ENCODE results near the gene CAPN9.

DNA sequence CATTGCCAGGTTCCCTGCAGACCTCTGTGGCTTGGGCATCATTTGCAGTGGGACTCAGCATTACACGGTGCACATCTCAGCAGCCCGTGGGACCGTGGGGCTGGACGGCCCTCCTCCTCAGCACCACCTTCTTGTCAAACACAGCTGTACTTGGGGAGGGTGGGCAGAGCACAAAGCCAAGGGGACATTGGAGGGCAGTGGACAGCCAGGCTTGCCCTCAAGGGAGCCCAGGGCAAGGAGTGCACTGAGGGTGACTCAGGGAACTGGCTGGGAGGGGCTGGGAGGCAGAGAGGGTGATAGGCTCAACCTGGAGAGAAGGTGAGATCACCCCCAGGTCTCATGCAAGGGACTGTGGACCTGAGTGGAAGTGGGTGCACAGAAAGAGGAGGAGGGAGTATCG lies 3.4 kb downstream of the CAPN9 start:
- TF ChIP-seq, protein P1, sequence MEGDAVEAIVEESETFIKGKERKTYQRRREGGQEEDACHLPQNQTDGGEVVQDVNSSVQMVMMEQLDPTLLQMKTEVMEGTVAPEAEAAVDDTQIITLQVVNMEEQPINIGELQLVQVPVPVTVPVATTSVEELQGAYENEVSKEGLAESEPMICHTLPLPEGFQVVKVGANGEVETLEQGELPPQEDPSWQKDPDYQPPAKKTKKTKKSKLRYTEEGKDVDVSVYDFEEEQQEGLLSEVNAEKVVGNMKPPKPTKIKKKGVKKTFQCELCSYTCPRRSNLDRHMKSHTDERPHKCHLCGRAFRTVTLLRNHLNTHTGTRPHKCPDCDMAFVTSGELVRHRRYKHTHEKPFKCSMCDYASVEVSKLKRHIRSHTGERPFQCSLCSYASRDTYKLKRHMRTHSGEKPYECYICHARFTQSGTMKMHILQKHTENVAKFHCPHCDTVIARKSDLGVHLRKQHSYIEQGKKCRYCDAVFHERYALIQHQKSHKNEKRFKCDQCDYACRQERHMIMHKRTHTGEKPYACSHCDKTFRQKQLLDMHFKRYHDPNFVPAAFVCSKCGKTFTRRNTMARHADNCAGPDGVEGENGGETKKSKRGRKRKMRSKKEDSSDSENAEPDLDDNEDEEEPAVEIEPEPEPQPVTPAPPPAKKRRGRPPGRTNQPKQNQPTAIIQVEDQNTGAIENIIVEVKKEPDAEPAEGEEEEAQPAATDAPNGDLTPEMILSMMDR (tag by site-specific recombination; IDR thresholded peaks at IDR 0.05), result no peak
- TF ChIP-seq HOXA7 (CRISPR knock-in tag; IDR thresholded peaks at IDR 0.05; ENCODE audit: borderline replicate concordance) (no peak), ZNF184 (tag by site-specific recombination; IDR thresholded peaks at IDR 0.05) (no peak)
- TF ChIP-seq, protein P2, sequence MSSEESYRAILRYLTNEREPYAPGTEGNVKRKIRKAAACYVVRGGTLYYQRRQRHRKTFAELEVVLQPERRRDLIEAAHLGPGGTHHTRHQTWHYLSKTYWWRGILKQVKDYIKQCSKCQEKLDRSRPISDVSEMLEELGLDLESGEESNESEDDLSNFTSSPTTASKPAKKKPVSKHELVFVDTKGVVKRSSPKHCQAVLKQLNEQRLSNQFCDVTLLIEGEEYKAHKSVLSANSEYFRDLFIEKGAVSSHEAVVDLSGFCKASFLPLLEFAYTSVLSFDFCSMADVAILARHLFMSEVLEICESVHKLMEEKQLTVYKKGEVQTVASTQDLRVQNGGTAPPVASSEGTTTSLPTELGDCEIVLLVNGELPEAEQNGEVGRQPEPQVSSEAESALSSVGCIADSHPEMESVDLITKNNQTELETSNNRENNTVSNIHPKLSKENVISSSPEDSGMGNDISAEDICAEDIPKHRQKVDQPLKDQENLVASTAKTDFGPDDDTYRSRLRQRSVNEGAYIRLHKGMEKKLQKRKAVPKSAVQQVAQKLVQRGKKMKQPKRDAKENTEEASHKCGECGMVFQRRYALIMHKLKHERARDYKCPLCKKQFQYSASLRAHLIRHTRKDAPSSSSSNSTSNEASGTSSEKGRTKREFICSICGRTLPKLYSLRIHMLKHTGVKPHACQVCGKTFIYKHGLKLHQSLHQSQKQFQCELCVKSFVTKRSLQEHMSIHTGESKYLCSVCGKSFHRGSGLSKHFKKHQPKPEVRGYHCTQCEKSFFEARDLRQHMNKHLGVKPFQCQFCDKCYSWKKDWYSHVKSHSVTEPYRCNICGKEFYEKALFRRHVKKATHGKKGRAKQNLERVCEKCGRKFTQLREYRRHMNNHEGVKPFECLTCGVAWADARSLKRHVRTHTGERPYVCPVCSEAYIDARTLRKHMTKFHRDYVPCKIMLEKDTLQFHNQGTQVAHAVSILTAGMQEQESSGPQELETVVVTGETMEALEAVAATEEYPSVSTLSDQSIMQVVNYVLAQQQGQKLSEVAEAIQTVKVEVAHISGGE (tag by site-specific recombination; conservative IDR thresholded peaks at IDR 0.05; ENCODE audit: low read depth), result no peak
- TF ChIP-seq, protein P3, sequence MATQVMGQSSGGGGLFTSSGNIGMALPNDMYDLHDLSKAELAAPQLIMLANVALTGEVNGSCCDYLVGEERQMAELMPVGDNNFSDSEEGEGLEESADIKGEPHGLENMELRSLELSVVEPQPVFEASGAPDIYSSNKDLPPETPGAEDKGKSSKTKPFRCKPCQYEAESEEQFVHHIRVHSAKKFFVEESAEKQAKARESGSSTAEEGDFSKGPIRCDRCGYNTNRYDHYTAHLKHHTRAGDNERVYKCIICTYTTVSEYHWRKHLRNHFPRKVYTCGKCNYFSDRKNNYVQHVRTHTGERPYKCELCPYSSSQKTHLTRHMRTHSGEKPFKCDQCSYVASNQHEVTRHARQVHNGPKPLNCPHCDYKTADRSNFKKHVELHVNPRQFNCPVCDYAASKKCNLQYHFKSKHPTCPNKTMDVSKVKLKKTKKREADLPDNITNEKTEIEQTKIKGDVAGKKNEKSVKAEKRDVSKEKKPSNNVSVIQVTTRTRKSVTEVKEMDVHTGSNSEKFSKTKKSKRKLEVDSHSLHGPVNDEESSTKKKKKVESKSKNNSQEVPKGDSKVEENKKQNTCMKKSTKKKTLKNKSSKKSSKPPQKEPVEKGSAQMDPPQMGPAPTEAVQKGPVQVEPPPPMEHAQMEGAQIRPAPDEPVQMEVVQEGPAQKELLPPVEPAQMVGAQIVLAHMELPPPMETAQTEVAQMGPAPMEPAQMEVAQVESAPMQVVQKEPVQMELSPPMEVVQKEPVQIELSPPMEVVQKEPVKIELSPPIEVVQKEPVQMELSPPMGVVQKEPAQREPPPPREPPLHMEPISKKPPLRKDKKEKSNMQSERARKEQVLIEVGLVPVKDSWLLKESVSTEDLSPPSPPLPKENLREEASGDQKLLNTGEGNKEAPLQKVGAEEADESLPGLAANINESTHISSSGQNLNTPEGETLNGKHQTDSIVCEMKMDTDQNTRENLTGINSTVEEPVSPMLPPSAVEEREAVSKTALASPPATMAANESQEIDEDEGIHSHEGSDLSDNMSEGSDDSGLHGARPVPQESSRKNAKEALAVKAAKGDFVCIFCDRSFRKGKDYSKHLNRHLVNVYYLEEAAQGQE (tag by site-specific recombination; IDR thresholded peaks at IDR 0.05), result no peak
